ENCODE measurements around the gene SLC22A31.
"Not testable (repeated sequence)": the region's sequence is repeated elsewhere in the genome, so short reads cannot be mapped to it uniquely, and the experiment has no call there.

The SLC22A31 gene

GRCh38 chr16:89194340-89195311 is 5.7 kb downstream of the SLC22A31 start:
- Histone ChIP-seq H3K9me3 (no peaks in the 10 kb centered on the region), H3K27me3 (peaks cover 24% of the 10 kb centered on the region), H3K4me3 (ENCODE audit: low read depth, low read length) (no peak overlapping the region), H3K4me1 (no peaks in the 10 kb centered on the region), H3K36me3 (no peaks in the 10 kb centered on the region)
- DNase-seq: no peak
- TF ChIP-seq CTCF (IDR thresholded peaks at IDR 0.05; ENCODE audit: low read depth, low read length): no peak

GRCh38 chr16:89193576-89194293 is 6.6 kb downstream of the SLC22A31 start:
- peak; percentile 33 for DNase-seq
- Histone ChIP-seq H3K36me3 (no peaks in the 10 kb centered on the region), H3K27me3 (peaks cover 20% of the 10 kb centered on the region), H3K4me1 (no peaks in the 10 kb centered on the region), H3K9me3 (no peaks in the 10 kb centered on the region), H3K4me3 (ENCODE audit: low read depth, low read length) (no peak overlapping the region)
- no peak for TF ChIP-seq CTCF (IDR thresholded peaks at IDR 0.05; ENCODE audit: low read depth, low read length)

- no peak for TF ChIP-seq CTCF (IDR thresholded peaks at IDR 0.05; ENCODE audit: low read depth, low read length)
- Histone ChIP-seq H3K4me1 (no peaks in the 10 kb centered on the region), H3K27me3 (peaks cover 20% of the 10 kb centered on the region), H3K36me3 (no peaks in the 10 kb centered on the region), H3K4me3 (ENCODE audit: low read depth, low read length) (no peak overlapping the region), H3K9me3 (no peaks in the 10 kb centered on the region)
- DNase-seq: peak; percentile 85
Measured at GRCh38 chr16:89192956-89193575, 7.3 kb downstream of the SLC22A31 start.

- Histone ChIP-seq H3K27me3 (peaks cover 20% of the 10 kb centered on the region), H3K4me3 (ENCODE audit: low read depth, low read length) (peak overlapping the region; percentile 32)
- H3K9me3 ChIP-seq, H3K4me1 ChIP-seq, H3K36me3 ChIP-seq: not testable (repeated sequence)
- peak; percentile 47 for DNase-seq
Measured at GRCh38 chr16:89192186-89192955, 8.0 kb downstream of the SLC22A31 start.

GRCh38 chr16:89191901-89192185 is 8.5 kb downstream of the SLC22A31 start:
- no peak for TF ChIP-seq CTCF (IDR thresholded peaks at IDR 0.05; ENCODE audit: low read depth, low read length)
- no peak for DNase-seq

More at GRCh38 chr16:89191901-89192185, 8.5 kb downstream of the SLC22A31 start:
- Histone ChIP-seq H3K27me3 (peaks cover 20% of the 10 kb centered on the region), H3K4me1 (no peaks in the 10 kb centered on the region), H3K36me3 (no peaks in the 10 kb centered on the region), H3K9me3 (no peaks in the 10 kb centered on the region), H3K4me3 (ENCODE audit: low read depth, low read length) (peak overlapping the region; percentile 32)

Data from BE2C (cell line).